ENCODE measurements around the gene UBR4. TPM values are rescaled to one million over a fixed set of nuclear protein-coding genes. Genes with fewer than 3 reads are reported as not detected.
A peak's percentile ranks its signal among the peaks of the same experiment; 100 is the strongest.

The UBR4 gene
- total RNA-seq, 1 experiment from 2014 or later: 66.5 TPM

DNA sequence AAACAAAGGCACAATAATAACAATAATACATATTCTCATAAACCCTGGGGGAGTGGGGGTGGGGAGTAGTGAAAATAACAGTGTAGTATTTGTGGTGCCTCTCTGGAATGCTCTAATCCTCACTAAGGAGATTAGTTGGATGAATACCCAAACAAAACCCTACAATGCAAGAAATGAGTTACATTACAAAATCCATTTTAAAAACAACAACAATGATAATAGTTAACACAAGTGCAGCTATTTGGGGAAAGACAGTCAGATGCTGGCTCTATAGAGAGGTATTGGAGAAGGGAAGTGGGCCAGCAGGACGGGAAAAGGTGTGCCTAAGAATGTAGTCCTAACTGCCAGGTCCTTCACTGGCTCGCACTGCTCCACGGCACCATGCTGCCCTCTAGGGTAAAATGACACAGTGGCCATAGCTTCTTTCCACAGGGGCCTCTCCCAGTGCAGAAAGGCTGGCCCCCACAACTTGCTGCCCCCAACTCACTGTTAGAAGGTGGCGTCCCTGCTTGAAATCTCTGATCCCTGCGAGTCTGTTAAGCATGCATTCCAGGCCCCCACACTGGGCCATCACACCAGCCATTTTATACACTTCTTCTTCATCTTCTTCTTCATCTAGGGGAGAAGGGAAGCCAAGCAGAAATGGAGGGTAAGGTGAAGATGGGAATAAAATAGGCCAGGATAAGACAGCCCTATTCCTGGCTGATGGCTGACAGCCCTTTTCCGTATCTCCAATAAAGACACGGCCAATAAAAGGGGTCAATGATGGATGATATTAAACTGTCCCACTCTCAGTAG is 113.8 kb downstream of the UBR4 start:
- DNase-seq (ENCODE audit: low spot score): no peak

DNA sequence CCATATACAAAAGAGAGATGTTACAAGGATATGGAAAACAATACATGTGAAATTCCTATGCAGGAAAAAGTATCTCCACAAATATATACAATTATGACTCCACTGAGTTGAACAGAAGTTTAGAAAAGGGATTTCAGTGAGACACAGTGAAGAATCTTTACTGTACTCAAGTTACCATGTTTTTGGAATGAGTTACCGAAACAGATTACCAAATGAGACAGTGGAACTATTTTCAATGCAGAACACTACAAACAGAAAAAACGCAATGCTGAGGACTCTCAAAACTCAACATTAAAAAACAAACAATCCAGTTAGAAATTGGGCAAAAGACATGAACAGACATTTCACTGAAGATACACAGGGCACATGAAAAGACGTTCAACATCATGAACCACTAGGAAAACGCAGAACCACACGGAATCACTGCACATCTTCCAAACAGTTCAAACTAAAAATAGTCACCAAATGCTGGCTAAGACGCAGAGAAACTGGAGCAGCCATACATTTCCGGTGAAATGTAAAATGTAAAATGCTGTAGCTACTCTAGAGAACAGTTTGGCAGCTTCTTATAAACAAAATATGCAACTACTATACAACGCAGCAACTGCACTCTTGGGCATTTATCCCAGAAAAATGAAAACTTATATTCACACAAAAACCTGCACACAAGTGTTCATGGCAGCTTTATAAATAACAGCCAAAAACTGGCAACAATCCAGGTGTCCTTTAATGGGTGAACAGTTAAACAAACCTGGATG is 118.7 kb downstream of the UBR4 start:
- no peak for DNase-seq (ENCODE audit: low spot score)

GRCh38 chr1:19089524-19089923 is 120.5 kb downstream of the UBR4 start:
- no peak for DNase-seq (ENCODE audit: low spot score)

DNA sequence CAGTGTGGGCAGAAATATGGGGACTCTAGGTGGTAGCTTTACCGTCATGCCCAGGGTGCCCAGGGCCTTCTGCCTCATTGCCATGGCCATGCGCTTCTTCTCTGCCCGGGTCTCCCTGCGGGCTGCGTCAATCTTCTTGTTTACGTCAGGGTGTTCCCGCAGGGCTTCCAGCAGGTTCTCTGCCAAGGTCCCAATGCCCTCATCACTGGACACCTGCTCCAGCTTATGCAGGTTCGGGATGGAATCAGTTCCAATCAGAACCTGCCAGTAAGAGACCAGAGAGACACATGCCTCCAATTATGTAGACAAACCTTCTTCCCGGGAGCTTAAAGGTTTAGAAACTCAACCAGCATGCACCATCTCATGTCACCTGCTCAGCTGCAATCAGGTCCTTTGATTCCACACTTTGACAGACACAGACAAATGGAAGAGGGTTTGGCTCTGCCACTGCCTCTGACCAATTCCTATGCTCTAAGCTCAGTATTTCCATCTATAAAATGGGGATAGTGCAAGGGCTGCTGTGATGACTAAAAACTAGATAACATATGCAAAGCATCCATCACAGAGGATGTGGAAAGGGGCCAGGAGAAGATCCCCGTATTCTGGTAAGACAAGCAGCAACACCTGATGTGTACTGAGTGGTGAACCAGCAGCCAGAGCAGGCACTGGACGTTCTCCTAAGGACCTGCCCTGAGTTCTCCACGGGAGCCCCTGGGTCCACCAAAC is 121.2 kb downstream of the UBR4 start:
- DNase-seq (ENCODE audit: low spot score): no peak

DNA sequence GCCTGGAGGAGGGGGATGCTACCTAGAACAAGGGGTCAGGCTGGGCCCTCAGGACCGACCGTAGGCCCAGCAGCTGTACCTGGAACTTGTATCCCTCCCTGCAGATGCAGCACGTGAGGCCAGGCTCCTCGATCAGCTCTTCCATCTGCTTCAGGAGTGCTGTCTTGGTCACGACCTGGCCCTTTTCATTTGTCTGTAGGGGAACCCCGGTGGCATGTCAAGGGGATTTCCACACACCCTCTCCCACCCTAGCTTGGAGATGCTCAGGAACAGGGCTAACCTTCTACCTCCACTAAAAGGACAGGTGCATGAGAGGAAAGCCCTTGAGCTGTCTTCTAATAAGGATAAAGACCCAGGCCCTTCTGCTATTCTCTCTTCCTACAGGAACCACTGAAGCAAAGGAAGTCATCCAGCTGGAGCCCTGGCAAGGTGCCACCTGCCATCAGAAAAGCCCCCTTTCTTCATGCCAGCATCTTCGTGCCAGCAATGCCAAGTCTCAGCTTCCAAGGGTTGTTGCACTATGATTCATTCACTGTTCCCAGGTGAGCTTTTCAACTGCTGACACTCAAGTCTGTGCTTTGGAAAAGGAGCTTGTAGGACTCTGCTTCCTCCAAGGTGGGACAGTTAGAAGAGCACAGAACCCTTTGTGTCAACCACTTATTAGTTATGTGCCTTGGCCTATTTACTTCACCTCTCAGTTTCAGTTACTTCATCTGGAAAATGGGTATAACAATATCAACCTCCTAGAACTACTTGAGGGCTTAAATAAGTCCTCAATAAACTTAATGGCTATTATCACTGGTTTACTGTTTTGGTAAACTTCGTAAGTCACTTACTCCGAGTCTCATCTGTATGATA is 122.1 kb downstream of the UBR4 start:
- DNase-seq (ENCODE audit: low spot score): no peak

DNA sequence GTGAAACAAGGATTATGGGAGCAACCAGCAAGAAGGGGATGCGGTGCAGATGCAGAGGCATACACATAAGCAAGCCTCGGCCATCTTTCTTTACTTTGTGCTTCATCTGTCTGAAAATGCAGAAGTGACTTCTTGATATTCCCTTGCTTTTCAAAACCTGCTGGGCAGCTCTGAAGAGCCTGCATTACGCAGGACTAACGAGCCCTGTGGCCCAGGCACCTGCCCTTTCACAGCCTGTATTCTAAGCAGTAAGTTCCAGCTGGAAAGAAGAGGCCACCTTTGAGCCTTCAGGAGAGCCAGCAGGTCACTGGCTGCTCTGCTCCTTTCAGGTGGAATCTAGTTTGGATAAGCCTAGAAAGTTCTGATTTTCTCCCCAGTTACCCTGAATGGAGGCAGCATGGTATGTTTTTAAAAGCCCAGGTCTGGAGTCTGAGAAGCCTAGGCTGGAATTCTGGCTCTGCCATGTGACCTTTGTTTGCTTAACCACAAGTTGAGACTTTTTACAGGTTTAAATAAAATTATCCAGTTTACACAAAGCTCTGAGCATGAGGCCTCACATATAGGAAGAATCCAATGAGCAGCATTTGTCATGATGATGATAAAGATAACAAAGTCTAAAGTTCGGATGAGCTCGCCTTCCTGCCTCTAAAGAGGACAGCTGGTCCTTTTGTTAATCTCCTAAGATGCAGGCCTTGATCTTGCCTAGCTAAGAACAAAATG is 122.9 kb downstream of the UBR4 start:
- DNase-seq (ENCODE audit: low spot score): no peak

DNA sequence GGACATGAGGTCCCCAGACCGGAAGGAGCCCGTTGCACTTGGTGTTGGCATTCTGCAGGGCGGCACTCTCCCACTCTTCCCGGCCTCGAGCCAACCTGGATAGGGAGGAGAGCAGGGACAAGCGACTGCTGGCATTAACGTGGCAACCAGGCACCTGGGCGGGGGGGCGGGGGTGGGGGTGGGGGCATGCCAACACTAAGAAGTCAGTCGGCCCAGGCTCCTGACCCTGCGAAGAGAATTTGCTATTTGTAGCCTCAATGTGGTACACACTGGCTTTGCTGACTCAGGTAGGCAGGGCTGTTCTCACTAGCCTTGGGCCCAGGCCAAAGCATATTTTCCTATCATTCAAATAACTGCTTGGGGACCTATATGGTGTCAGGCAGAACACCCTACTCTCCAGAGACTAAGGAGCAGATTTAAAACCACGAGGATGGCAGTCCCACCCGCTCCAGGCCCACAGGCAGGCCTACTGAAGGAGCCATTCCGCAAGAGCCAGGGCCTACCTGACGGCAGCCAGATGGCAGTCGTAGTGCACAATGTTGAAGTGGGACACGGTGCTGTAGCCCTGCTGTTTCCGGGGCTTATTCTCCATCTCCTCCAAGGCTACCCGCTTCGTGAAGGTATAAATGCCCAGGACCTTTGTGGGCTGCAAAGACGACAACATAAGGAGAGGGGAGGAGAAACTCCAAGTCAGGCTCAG is 123.7 kb downstream of the UBR4 start:
- no peak for DNase-seq (ENCODE audit: low spot score)

DNA sequence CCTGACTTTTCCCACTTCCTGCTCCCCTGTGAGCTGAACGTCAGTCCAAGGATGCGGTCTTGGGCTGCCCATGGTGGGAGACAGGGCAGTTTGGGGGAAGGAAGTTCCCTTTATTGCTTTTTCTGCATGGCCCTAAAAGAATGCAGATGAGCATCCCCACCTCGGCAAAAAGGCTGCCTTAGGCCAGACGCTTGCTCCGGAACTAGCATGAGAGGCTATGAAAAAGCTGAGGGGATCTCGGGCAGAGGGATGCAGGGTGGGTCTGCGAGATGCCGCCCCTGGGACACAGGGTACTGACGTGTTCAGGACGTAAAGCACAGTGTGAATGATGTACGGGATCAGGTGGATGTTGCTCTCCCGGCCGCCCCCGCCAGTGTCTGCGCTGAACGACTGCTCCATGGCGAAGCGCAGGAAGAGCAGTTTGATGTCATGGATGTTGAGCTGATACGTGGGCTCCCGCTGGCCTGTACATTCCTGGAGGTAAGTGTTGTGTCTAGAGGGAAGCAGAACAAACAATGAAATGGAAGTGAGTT is 125.8 kb downstream of the UBR4 start:
- no peak for DNase-seq (ENCODE audit: low spot score)

DNA sequence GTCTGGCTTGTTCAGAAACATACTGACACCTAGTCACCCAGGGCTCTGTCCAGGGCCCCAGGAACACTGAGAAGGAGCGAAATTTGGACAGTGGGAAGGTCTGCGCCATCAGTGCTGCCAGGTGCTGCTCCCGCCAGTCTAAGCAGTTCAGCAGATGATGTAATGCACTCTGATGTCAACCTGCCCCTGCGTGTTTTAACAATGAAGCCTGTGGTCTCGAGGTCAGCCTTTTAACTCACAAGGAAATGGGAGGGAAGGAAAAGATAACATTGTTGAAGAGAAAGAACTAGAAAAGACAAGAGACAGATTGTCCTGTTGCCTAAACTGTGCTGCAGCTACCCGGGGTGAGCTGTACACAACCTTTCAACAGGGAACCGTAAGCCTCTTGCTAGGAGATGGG is 127.0 kb downstream of the UBR4 start:
- peak; percentile 15 for DNase-seq (ENCODE audit: low spot score)

- peak; percentile 79 for DNase-seq (ENCODE audit: low spot score)
Observed at GRCh38 chr1:19081218-19081893, 128.7 kb downstream of the UBR4 start.

- DNase-seq (ENCODE audit: low spot score): peak; percentile 40
Observed at GRCh38 chr1:19080721-19081120, 129.3 kb downstream of the UBR4 start.

GRCh38 chr1:19079541-19080472 is 130.3 kb downstream of the UBR4 start:
- DNase-seq (ENCODE audit: low spot score): no peak

DNA sequence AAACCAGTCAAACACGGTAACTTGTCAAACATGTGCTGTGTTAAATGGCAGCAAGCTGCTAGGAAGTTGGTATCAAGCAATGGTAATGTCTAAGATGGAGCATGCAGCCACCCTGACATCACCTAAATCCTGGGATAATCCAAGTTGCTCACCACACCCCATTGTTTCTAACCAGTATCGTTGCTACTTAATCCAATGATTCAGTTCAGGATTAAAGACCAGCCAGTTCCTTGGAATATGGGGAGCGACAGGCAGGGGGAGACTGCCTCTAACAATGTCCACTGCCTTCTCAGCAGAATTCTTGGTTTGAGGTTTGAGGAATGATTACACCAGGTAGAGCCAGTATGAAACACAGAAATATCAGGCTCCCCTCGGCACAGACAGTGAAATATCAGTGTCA is 131.5 kb downstream of the UBR4 start:
- no peak for DNase-seq (ENCODE audit: low spot score)

GRCh38 chr1:19076841-19077616 is 133.0 kb downstream of the UBR4 start:
- DNase-seq (ENCODE audit: low spot score): no peak

GRCh38 chr1:19074902-19075721 is 135.0 kb downstream of the UBR4 start:
- no peak for DNase-seq (ENCODE audit: low spot score)

DNA sequence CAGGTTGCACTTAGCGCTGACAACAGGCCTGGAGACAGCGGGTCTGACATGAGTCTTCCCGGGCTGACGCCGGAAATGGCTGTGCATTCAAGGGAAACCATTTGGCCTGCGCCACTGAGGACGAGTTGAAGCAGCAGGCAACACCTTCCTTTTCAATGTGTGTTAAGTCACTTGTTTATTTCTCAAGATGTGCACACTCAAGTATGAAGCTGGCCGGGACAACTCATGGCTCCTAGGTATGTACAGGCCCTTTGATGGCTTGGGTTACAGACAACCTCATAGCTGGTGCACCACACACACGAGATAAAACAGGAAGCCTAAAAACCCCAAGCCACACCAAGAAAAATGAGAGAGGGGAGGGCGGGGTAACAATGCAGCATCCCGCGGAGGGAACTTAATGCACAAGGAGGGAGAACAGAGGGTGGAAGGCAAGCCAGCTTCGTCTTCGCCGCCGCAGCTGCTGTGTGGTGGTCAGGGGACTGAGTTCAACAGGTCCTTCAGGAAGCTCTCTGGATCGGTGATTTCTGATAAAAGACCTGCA is 135.6 kb downstream of the UBR4 start:
- DNase-seq (ENCODE audit: low spot score): no peak

Measured in A172 (cell line).